ENCODE data around the gene SNX11.
"Not testable (repeated sequence)": the region's sequence is repeated elsewhere in the genome, so short reads cannot be mapped to it uniquely, and the experiment has no call there.

SNX11 gene, protein sequence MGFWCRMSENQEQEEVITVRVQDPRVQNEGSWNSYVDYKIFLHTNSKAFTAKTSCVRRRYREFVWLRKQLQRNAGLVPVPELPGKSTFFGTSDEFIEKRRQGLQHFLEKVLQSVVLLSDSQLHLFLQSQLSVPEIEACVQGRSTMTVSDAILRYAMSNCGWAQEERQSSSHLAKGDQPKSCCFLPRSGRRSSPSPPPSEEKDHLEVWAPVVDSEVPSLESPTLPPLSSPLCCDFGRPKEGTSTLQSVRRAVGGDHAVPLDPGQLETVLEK

GRCh38 chr17:48107137-48108055 lies at the start of gene SNX11:
TSS of gene SNX11 (plus strand) at chr17:48107766. CDS start at chr17:48112044, 4,278 bp downstream.
- in situ Hi-C loops (cut with HindIII; ENCODE audit: low pct_unique_long_range_greater_than_20kb, low sequenced_read_pairs), result no loop called here
- DNase-seq (ENCODE audit: low read depth in 1 of 2, low spot score in 1 of 2), result peak; percentile 86 to 95
- no peak for TF ChIP-seq JUND (IDR thresholded peaks at IDR 0.05; ENCODE audit: low read depth)

- DNase-seq (ENCODE audit: low read depth in 1 of 2, low spot score in 1 of 2), result no peak
- TF ChIP-seq JUND (IDR thresholded peaks at IDR 0.05; ENCODE audit: low read depth), result no peak
- in situ Hi-C loops (cut with HindIII; ENCODE audit: low pct_unique_long_range_greater_than_20kb, low sequenced_read_pairs), result no loop called here
These were observed 49.0 kb upstream of the SNX11 start for GRCh38 chr17:48058393-48059124.

DNA sequence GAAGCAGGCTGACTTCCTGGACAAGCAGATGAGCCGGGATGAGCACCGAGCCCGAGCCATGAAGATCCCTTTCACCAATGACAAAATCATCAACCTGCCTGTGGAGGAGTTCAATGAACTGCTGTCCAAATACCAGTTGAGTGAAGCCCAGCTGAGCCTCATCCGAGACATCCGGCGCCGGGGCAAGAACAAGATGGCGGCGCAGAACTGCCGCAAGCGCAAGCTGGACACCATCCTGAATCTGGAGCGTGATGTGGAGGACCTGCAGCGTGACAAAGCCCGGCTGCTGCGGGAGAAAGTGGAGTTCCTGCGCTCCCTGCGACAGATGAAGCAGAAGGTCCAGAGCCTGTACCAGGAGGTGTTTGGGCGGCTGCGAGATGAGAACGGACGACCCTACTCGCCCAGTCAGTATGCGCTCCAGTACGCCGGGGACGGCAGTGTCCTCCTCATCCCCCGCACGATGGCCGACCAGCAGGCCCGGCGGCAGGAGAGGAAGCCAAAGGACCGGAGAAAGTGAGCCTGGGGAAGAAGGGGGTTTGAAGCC lies 48.4 kb upstream of the SNX11 start:
- TF ChIP-seq JUND (IDR thresholded peaks at IDR 0.05; ENCODE audit: low read depth), result no peak
- DNase-seq (ENCODE audit: low read depth in 1 of 2, low spot score in 1 of 2), result no peak
- in situ Hi-C loops (cut with HindIII; ENCODE audit: low pct_unique_long_range_greater_than_20kb, low sequenced_read_pairs), result no loop called here

DNA sequence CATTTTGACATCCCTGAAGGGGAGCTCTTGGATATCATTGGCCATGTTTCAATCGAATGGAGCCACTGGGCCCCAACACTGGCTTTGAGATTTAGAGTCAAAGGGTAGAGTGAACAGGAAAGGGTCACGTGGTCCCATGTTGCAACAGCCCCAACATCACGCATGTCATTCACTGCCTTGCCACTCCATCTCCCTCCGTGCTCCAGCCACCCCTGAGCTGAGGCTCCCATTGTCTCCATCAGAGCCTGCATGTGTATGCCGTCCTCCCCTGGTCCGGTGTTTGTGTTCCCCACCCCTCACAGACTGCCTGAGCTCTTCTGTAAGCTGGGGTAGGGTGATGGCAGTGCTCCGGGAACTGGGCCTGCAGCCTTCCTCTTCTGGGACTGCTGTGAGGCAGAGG lies 47.3 kb upstream of the SNX11 start:
- no peak for TF ChIP-seq JUND (IDR thresholded peaks at IDR 0.05; ENCODE audit: low read depth)
- no peak for DNase-seq (ENCODE audit: low read depth in 1 of 2, low spot score in 1 of 2)
- in situ Hi-C loops (cut with HindIII; ENCODE audit: low pct_unique_long_range_greater_than_20kb, low sequenced_read_pairs), result no loop called here

DNA sequence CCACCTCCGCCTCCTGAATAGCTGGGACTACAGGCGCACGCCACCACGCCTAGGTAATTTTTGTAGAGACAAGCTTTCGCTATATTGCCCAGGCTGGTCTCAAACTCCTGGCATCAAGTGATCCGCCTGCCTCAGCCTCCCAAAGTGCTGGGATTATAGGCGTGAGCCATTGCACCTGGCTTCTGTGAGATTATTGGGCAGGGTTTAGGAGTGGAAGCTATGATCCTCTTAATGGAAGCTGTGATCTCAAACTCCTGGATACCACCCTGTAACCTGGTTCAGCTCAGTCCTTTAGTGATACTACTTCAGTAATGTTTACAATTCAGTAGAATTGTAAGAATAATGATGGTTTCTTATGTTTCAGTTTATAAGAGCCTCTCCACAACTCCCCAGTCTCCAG lies 45.3 kb upstream of the SNX11 start:
- DNase-seq (ENCODE audit: low read depth in 1 of 2, low spot score in 1 of 2), result no peak
- no peak for TF ChIP-seq JUND (IDR thresholded peaks at IDR 0.05; ENCODE audit: low read depth)
- in situ Hi-C loops (cut with HindIII; ENCODE audit: low pct_unique_long_range_greater_than_20kb, low sequenced_read_pairs), result no loop called here

DNA sequence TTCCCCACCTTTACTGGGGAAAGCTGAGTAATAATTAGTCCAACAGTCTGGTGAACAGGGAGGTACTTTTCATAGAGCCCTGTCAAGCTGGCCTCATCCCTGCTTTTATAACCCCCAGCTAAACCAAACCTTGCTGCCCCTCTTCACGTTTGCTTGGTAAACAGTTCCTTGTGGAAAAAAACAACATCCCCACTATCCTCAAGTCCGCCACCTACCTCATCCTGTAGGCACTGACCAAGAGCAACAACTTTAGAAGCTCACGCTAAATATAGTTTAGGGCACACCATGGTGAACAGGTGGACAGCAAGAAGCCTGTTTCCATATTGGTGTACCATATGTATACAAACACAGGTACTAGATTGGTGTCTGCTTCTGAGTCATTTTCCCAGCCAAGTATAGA lies 42.9 kb upstream of the SNX11 start:
- in situ Hi-C loops (cut with HindIII; ENCODE audit: low pct_unique_long_range_greater_than_20kb, low sequenced_read_pairs), result no loop called here
- DNase-seq (ENCODE audit: low read depth in 1 of 2, low spot score in 1 of 2), result no peak
- TF ChIP-seq JUND (IDR thresholded peaks at IDR 0.05; ENCODE audit: low read depth), result no peak

GRCh38 chr17:48066192-48066591 lies 41.4 kb upstream of the SNX11 start:
- TF ChIP-seq JUND (IDR thresholded peaks at IDR 0.05; ENCODE audit: low read depth), result no peak
- in situ Hi-C loops (cut with HindIII; ENCODE audit: low pct_unique_long_range_greater_than_20kb, low sequenced_read_pairs), result no loop called here
- no peak for DNase-seq (ENCODE audit: low read depth in 1 of 2, low spot score in 1 of 2)

GRCh38 chr17:48066656-48067055 lies 40.9 kb upstream of the SNX11 start:
- TF ChIP-seq JUND (IDR thresholded peaks at IDR 0.05; ENCODE audit: low read depth), result no peak
- in situ Hi-C loops (cut with HindIII; ENCODE audit: low pct_unique_long_range_greater_than_20kb, low sequenced_read_pairs), result no loop called here
- DNase-seq (ENCODE audit: low read depth in 1 of 2, low spot score in 1 of 2), result no peak

GRCh38 chr17:48067245-48067644 lies 40.3 kb upstream of the SNX11 start:
- TF ChIP-seq JUND (IDR thresholded peaks at IDR 0.05; ENCODE audit: low read depth), result no peak
- in situ Hi-C loops (cut with HindIII; ENCODE audit: low pct_unique_long_range_greater_than_20kb, low sequenced_read_pairs), result no loop called here
- no peak for DNase-seq (ENCODE audit: low read depth in 1 of 2, low spot score in 1 of 2)

DNA sequence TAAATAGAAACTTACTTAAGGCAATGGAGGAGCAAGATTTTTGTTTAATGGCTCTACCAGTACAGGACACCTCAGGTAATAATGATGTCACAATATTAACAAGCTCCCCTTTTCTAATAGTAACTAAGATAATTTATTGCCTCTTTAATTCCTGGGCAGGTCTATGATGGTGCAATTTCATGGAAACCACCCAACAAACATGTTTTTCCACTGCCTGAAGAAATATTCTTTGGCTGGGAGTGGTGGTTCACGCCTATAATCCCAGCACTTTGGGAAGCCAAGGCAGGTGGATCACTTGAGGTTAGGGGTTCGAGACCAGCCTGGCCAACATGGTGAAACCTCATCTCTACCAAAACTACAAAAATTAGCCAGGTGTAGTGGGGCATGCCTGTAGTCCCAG lies 39.8 kb upstream of the SNX11 start:
- in situ Hi-C loops (cut with HindIII; ENCODE audit: low pct_unique_long_range_greater_than_20kb, low sequenced_read_pairs); DNase-seq (ENCODE audit: low read depth in 1 of 2, low spot score in 1 of 2): not testable (repeated sequence)

- TF ChIP-seq JUND (IDR thresholded peaks at IDR 0.05; ENCODE audit: low read depth), result no peak
- DNase-seq (ENCODE audit: low read depth in 1 of 2, low spot score in 1 of 2), result peak in 1 of 2 experiments; percentile 68
- in situ Hi-C loops (cut with HindIII; ENCODE audit: low pct_unique_long_range_greater_than_20kb, low sequenced_read_pairs), result no loop called here
These were observed 39.0 kb upstream of the SNX11 start for GRCh38 chr17:48068491-48068961.

DNA sequence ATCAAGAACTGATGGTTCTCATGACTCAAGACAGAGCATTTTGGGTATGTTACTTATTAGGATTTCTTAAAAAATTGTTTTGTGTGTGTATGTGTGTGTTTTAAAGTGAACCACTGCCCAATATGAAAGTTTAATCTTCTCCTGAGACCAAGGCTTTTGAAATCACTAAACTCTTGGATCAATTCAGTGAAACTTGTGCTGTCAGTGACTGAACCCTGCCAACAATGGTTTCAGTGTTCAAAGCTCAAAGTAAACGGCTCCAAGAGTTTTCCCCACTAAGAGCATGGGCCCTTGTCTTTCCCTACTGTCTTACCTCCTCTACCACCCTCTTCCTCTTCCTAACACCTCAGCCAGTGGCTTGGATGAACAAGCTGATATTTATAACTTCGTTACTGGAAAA lies 37.4 kb upstream of the SNX11 start:
- no peak for DNase-seq (ENCODE audit: low read depth in 1 of 2, low spot score in 1 of 2)
- no peak for TF ChIP-seq JUND (IDR thresholded peaks at IDR 0.05; ENCODE audit: low read depth)
- in situ Hi-C loops (cut with HindIII; ENCODE audit: low pct_unique_long_range_greater_than_20kb, low sequenced_read_pairs), result no loop called here
